GM23338 (cell line): ENCODE measurements around the gene BMP10. TPM values are rescaled to one million over a fixed set of nuclear protein-coding genes. Genes with fewer than 3 reads are reported as not detected.

Experiments
- ATAC-seq: fragments of 200-7000 bp; cut with Tn5 transposase; 3 replicates; pipeline ENCODE4 v1.9.1; 2020
- DNase-seq: peaks from one replicate; pipeline ENCODE4 v3.0.0-alpha.2; 2015; ENCODE audit warnings: low spot score
- H2AFZ ChIP-seq: fragments of 200-600 bp; sonication (generic); 2 replicates; pipeline ENCODE4 v1.8.0; 2016; ENCODE audit warnings: antibody characterized with exemption, mild to moderate bottlenecking, moderate library complexity
- H3F3A ChIP-seq: fragments of 200-600 bp; sonication (generic); replicated peaks from 2 replicates; pipeline ENCODE4 v1.8.0; 2017; ENCODE audit warnings: antibody characterized with exemption, mixed run types, low read depth
- H3K27ac ChIP-seq: fragments of 200-600 bp; sonication (generic); 2 replicates; pipeline ENCODE4 v1.6.1; 2016; ENCODE audit warnings: low read depth
- H3K27me3 ChIP-seq: fragments of 200-600 bp; sonication (generic); 2 replicates; pipeline ENCODE4 v1.8.0; 2016; ENCODE audit warnings: mild to moderate bottlenecking, mixed run types, moderate library complexity; ENCODE audit not compliant: insufficient read depth
- H3K36me3 ChIP-seq: fragments of 200-600 bp; sonication (generic); 2 replicates; pipeline ENCODE4 v1.8.0; 2016; ENCODE audit warnings: mild to moderate bottlenecking; ENCODE audit not compliant: insufficient read depth
- H3K4me1 ChIP-seq: fragments of 200-600 bp; sonication (generic); 2 replicates; pipeline ENCODE4 v1.8.0; 2016; ENCODE audit warnings: mild to moderate bottlenecking, moderate library complexity; ENCODE audit not compliant: insufficient read depth
- H3K4me2 ChIP-seq: fragments of 200-600 bp; sonication (generic); 2 replicates; pipeline ENCODE4 v1.7.1; 2017; ENCODE audit warnings: mixed run types
- H3K4me3 ChIP-seq: fragments of 200-600 bp; sonication (generic); 2 replicates; pipeline ENCODE4 v1.6.1; 2016; ENCODE audit warnings: mixed run types
- H3K79me2 ChIP-seq: fragments of 200-600 bp; sonication (generic); replicated peaks from 2 replicates; pipeline ENCODE4 v1.8.0; 2017; ENCODE audit warnings: mild to moderate bottlenecking; ENCODE audit not compliant: insufficient read depth
- H3K9me2 ChIP-seq: fragments of 200-600 bp; sonication (generic); 2 replicates; pipeline ENCODE4 v1.8.0; 2017; ENCODE audit not compliant: insufficient read depth
- H4K20me1 ChIP-seq: fragments of 200-600 bp; sonication (generic); replicated peaks from 2 replicates; pipeline ENCODE4 v1.8.0; 2017; ENCODE audit warnings: mild to moderate bottlenecking; ENCODE audit not compliant: insufficient read depth
- H3K27ac Mint-ChIP-seq: 2 replicates; pipeline ENCODE4 v1.8.0; 2020; ENCODE audit warnings: inconsistent platforms, mild to moderate bottlenecking, moderate library complexity, mixed read lengths
- H3K27me3 Mint-ChIP-seq: 3 replicates; pipeline ENCODE4 v1.8.0; 2022; ENCODE audit warnings: low read depth, mild to moderate bottlenecking, moderate library complexity, mixed read lengths, inconsistent platforms; ENCODE audit not compliant: insufficient read depth, poor library complexity
- H3K36me3 Mint-ChIP-seq: 3 replicates; pipeline ENCODE4 v1.8.0; 2021; ENCODE audit warnings: low read depth, mild to moderate bottlenecking, inconsistent platforms, moderate library complexity, mixed read lengths
- H3K4me1 Mint-ChIP-seq: 3 replicates; pipeline ENCODE4 v1.8.0; 2020; ENCODE audit warnings: mild to moderate bottlenecking, inconsistent platforms, mixed read lengths
- H3K4me3 Mint-ChIP-seq: 3 replicates; pipeline ENCODE4 v1.8.0; 2021; ENCODE audit warnings: moderate library complexity, mild to moderate bottlenecking, inconsistent platforms, mixed read lengths
- H3K9me3 Mint-ChIP-seq: 3 replicates; pipeline ENCODE4 v1.8.0; 2020; ENCODE audit warnings: moderate library complexity, mild to moderate bottlenecking, inconsistent platforms, mixed read lengths
- CTCF ChIP-seq, 2 experiments: fragments of 200-600 bp in 1 of 2; sonication (generic) in 1 of 2; conservative IDR thresholded peaks; 2 replicates each; pipeline versions ENCODE4 v1.5.1 to v1.6.1; 2016 to 2017; ENCODE audit warnings: antibody characterized with exemption in 2 of 2, low read depth in 2 of 2, mild to moderate bottlenecking in 2 of 2, moderate library complexity in 1 of 2
- ETS1 ChIP-seq: IDR thresholded peaks from 2 replicates; pipeline ENCODE4 v1.6.1; 2016; ENCODE audit warnings: antibody characterized with exemption
- EZH2 ChIP-seq: fragments of 200-600 bp; sonication (generic); IDR thresholded peaks from one replicate; pipeline ENCODE4 v1.8.0; 2017; ENCODE audit warnings: antibody characterized with exemption, mild to moderate bottlenecking, low read depth; ENCODE audit not compliant: unreplicated experiment
- EZH2phosphoT487 ChIP-seq: fragments of 200-600 bp; sonication (generic); IDR thresholded peaks from one replicate; pipeline ENCODE4 v1.8.1; 2018; ENCODE audit warnings: antibody characterized with exemption; ENCODE audit not compliant: unreplicated experiment
- JUNB ChIP-seq: IDR thresholded peaks from one replicate; pipeline ENCODE4 v1.6.1; 2016; ENCODE audit warnings: antibody characterized with exemption; ENCODE audit not compliant: unreplicated experiment
- NANOG ChIP-seq: IDR thresholded peaks from 2 replicates; pipeline ENCODE4 v1.6.1; 2016; ENCODE audit warnings: antibody characterized with exemption, borderline replicate concordance
- POLR2AphosphoS5 ChIP-seq: IDR thresholded peaks from 2 replicates; pipeline ENCODE4 v1.6.1; 2016; ENCODE audit warnings: antibody characterized with exemption, low read depth
- REST ChIP-seq: IDR thresholded peaks from one replicate; pipeline ENCODE4 v1.6.1; 2018; ENCODE audit warnings: antibody characterized with exemption; ENCODE audit not compliant: unreplicated experiment
- STAT1 ChIP-seq: IDR thresholded peaks from one replicate; pipeline ENCODE4 v1.6.1; 2016; ENCODE audit warnings: antibody characterized with exemption; ENCODE audit not compliant: unreplicated experiment
- ZNF114 ChIP-seq: fragments of 250-450 bp; sonication (Bioruptor Pico); IDR thresholded peaks from 2 replicates; pipeline ENCODE4 v1.5.0; 2020; ENCODE audit warnings: mild to moderate bottlenecking, moderate library complexity
- ZNF331 ChIP-seq: fragments of 250-450 bp; sonication (Bioruptor Pico); IDR thresholded peaks from 2 replicates; pipeline ENCODE4 v1.5.0; 2020; ENCODE audit warnings: low read depth, mild to moderate bottlenecking, moderate library complexity
- ZNF462 ChIP-seq: fragments of 250-450 bp; sonication (Bioruptor Pico); IDR thresholded peaks from 2 replicates; pipeline ENCODE4 v1.5.0; 2020; ENCODE audit warnings: mild to moderate bottlenecking, moderate library complexity
- polyA plus RNA-seq: library from polyadenylated mRNA; unstranded; fragments of >200 nt; fragmentation: Nextera tagmentation; extraction: Ambion mirVana; gene quantifications from 2 replicates; pipeline ENCODE4 v1.2.1, GENCODE V29; 2016
- total RNA-seq: library from RNA; depleted of rRNA; stranded (reverse); fragments of >200 nt; shearing (Covaris generic); gene quantifications from 2 replicates; pipeline ENCODE4 v1.2.3, GENCODE V29; 2014

The BMP10 gene
- total and polyA plus RNA-seq, 2 experiments from 2014 or later: not detected

GRCh38 chr2:68865108-68865507, 6.1 kb downstream of the BMP10 start (continued):
- TF ChIP-seq ETS1: no peak
- no peak for TF ChIP-seq STAT1

- H3K27me3 Mint-ChIP-seq: peaks cover 1% of the 10 kb centered on the region
- H3K27ac ChIP-seq: no peak overlapping the region
Measured at GRCh38 chr2:68863996-68864395, 7.2 kb downstream of the BMP10 start.

More at GRCh38 chr2:68863996-68864395, 7.2 kb downstream of the BMP10 start:
- Mint-ChIP-seq H3K9me3 (no peaks in the 10 kb centered on the region), H3K4me3 (no peak overlapping the region), H3K36me3 (no peaks in the 10 kb centered on the region), H3K4me1 (peaks cover 13% of the 10 kb centered on the region; the same call in 2 of the 3 replicates), H3K27ac (no peak overlapping the region)
- Histone ChIP-seq H4K20me1 (no peaks in the 10 kb centered on the region), H3K79me2 (no peaks in the 10 kb centered on the region), H3K4me2 (no peak overlapping the region), H3K4me3 (no peak overlapping the region), H3K36me3 (no peaks in the 10 kb centered on the region), H3K4me1 (peaks cover 17% of the 10 kb centered on the region), H3K9me2 (peaks cover 22% of the 10 kb centered on the region), H3K27me3 (no peaks in the 10 kb centered on the region), H2AFZ (no peak overlapping the region), H3F3A (no peaks in the 10 kb centered on the region)
- no peak for TF ChIP-seq ZNF462 (CRISPR knock-in tag)
- no peak for TF ChIP-seq ETS1
- no peak for TF ChIP-seq ZNF114
- no peak for TF ChIP-seq EZH2phosphoT487
- no peak for TF ChIP-seq POLR2AphosphoS5
- TF ChIP-seq ZNF331 (CRISPR knock-in tag): no peak
- TF ChIP-seq CTCF (conservative IDR thresholded peaks at IDR 0.05; ENCODE audit: low read depth in 2 of 2): no peak
- no peak for TF ChIP-seq JUNB
- TF ChIP-seq REST: no peak
- TF ChIP-seq EZH2: no peak
- TF ChIP-seq STAT1: no peak
- TF ChIP-seq NANOG: no peak
- no peak for DNase-seq
- ATAC-seq: no peak
